Spinal cord (tissue), 10 donors: ENCODE measurements around the gene PEX19. TPM values are rescaled to one million over a fixed set of nuclear protein-coding genes. Genes with fewer than 3 reads are reported as not detected.
A peak's percentile ranks its signal among the peaks of the same experiment; 100 is the strongest.

Source experiments
- DNase-seq, 6 donors: peaks; one replicate each; pipeline versions ENCODE4 v3.0.0 to v3.0.0-alpha.2; 2013 to 2015; ENCODE audit warnings: low spot score in 6 of 6, low read depth in 4 of 6
- H3K27ac ChIP-seq: one replicate; pipeline ENCODE4 v1.5.1; 2013; ENCODE audit warnings: low read depth, low read length, control low read depth
- H3K27me3 ChIP-seq: one replicate; pipeline ENCODE4 v1.6.1; 2013; ENCODE audit warnings: low read length; ENCODE audit not compliant: control insufficient read depth, insufficient read depth
- H3K36me3 ChIP-seq: one replicate; pipeline ENCODE4 v1.6.1; 2013; ENCODE audit warnings: low read length; ENCODE audit not compliant: control insufficient read depth, insufficient read depth
- H3K4me1 ChIP-seq: one replicate; pipeline ENCODE4 v1.6.1; 2013; ENCODE audit warnings: low read length; ENCODE audit not compliant: control insufficient read depth, insufficient read depth
- H3K4me3 ChIP-seq: one replicate; pipeline ENCODE4 v1.5.1; 2013; ENCODE audit warnings: low read depth, low read length, control low read depth
- H3K9me3 ChIP-seq: one replicate; pipeline ENCODE4 v1.6.1; 2013; ENCODE audit warnings: low read length; ENCODE audit not compliant: control insufficient read depth, insufficient read depth
- WGBS: methylation state at CpG from one replicate; pipeline ENCODE4 v1.1.5; 2013; ENCODE audit warnings: missing lambda C conversion rate; ENCODE audit not compliant: insufficient coverage; 5-methylcytosine and 5-hydroxymethylcytosine counted together
- polyA plus RNA-seq, 2 donors: library from polyadenylated mRNA; unstranded; fragments of 120-200 nt; gene quantifications; one replicate each; pipeline ENCODE4 v1.2.1, GENCODE V29; 2013; ENCODE audit not compliant: insufficient read length in 2 of 2
- total RNA-seq, 2 donors: library from RNA; depleted of rRNA in 1 of 2; stranded (reverse); fragments of 120-200 nt in 1 of 2; fragments of >200 nt in 1 of 2; gene quantifications; one replicate each; pipeline versions ENCODE4 v1.2.3 to v1.2.4, GENCODE V29; 2013 to 2014
- donor health status: healthy.

The PEX19 gene
- total and polyA plus RNA-seq, 4 donors: 54.6 to 67.5 (median 65.2) TPM

- Histone ChIP-seq H3K4me1 (peaks cover 11% of the 10 kb centered on the region), H3K36me3 (peaks cover 3% of the 10 kb centered on the region), H3K9me3 (no peaks in the 10 kb centered on the region), H3K4me3 (peak overlapping the region; percentile 97), H3K27me3 (no peaks in the 10 kb centered on the region), H3K27ac (peak overlapping the region; percentile 93)
- 0% methylated on average over 2 of the region's 8 CpGs for WGBS
- peak in 3 of 6 donors; percentile 24 to 62 (median 58) for DNase-seq
Measured at GRCh38 chr1:160261556-160261892, 23.4 kb downstream of the PEX19 start.

GRCh38 chr1:160260406-160261382 is 24.2 kb downstream of the PEX19 start:
- no peaks in the 10 kb centered on the region for H3K27me3 ChIP-seq
- peak in 3 of 6 donors; percentile 26 to 67 (median 40) for DNase-seq
- H3K4me3 ChIP-seq: peak overlapping the region; percentile 97
- H3K9me3 ChIP-seq: no peaks in the 10 kb centered on the region
- H3K27ac ChIP-seq: peak overlapping the region; percentile 93
- peaks cover 11% of the 10 kb centered on the region for H3K4me1 ChIP-seq
- peaks cover 3% of the 10 kb centered on the region for H3K36me3 ChIP-seq
- no CpG with 5 or more reads among the region's 6 CpGs for WGBS

GRCh38 chr1:160258177-160258798 is 26.6 kb downstream of the PEX19 start:
- no peak for DNase-seq
- no CpG with 5 or more reads among the region's 7 CpGs for WGBS
- no peak overlapping the region for H3K4me3 ChIP-seq
- peaks cover 11% of the 10 kb centered on the region for H3K4me1 ChIP-seq
- H3K27me3 ChIP-seq: no peaks in the 10 kb centered on the region
- no peak overlapping the region for H3K27ac ChIP-seq
- peaks cover 3% of the 10 kb centered on the region for H3K36me3 ChIP-seq
- H3K9me3 ChIP-seq: no peaks in the 10 kb centered on the region

- H3K36me3 ChIP-seq: peaks cover 3% of the 10 kb centered on the region
- H3K27me3 ChIP-seq: no peaks in the 10 kb centered on the region
- no peak overlapping the region for H3K4me3 ChIP-seq
- no peaks in the 10 kb centered on the region for H3K9me3 ChIP-seq
- 75% methylated on average over 4 of the region's 6 CpGs for WGBS
- H3K4me1 ChIP-seq: peaks cover 6% of the 10 kb centered on the region
- H3K27ac ChIP-seq: no peak overlapping the region
- no peak for DNase-seq
Measured at GRCh38 chr1:160257411-160258015, 27.4 kb downstream of the PEX19 start.

- WGBS: no CpG with 5 or more reads among the region's 3 CpGs
- H3K36me3 ChIP-seq: no peaks in the 10 kb centered on the region
- H3K4me1 ChIP-seq: peaks cover 6% of the 10 kb centered on the region
- no peak overlapping the region for H3K27ac ChIP-seq
- H3K4me3 ChIP-seq: no peak overlapping the region
- H3K9me3 ChIP-seq: no peaks in the 10 kb centered on the region
- DNase-seq: peak in 1 of 6 donors; percentile 9
- no peaks in the 10 kb centered on the region for H3K27me3 ChIP-seq
Measured at GRCh38 chr1:160256396-160257046, 28.4 kb downstream of the PEX19 start.

GRCh38 chr1:160255781-160256300 is 29.1 kb downstream of the PEX19 start:
- Histone ChIP-seq H3K27ac (no peak overlapping the region), H3K9me3 (no peaks in the 10 kb centered on the region), H3K4me3 (no peak overlapping the region), H3K27me3 (no peaks in the 10 kb centered on the region), H3K36me3 (no peaks in the 10 kb centered on the region), H3K4me1 (peaks cover 6% of the 10 kb centered on the region)
- DNase-seq: no peak
- WGBS: 63% methylated on average over 1 of the region's 4 CpGs

- H3K27me3 ChIP-seq: no peaks in the 10 kb centered on the region
- WGBS: 63% methylated on average over 2 of the region's 5 CpGs
- H3K27ac ChIP-seq: no peak overlapping the region
- peak; percentile 36 to 95 (median 70) for DNase-seq
- no peaks in the 10 kb centered on the region for H3K4me1 ChIP-seq
- H3K9me3 ChIP-seq: no peaks in the 10 kb centered on the region
- no peaks in the 10 kb centered on the region for H3K36me3 ChIP-seq
- H3K4me3 ChIP-seq: no peak overlapping the region
Measured at GRCh38 chr1:160251687-160252526, 33.0 kb downstream of the PEX19 start.

GRCh38 chr1:160251011-160251410 is 33.9 kb downstream of the PEX19 start:
- Histone ChIP-seq H3K4me3 (no peak overlapping the region), H3K36me3 (no peaks in the 10 kb centered on the region), H3K27me3 (no peaks in the 10 kb centered on the region), H3K4me1 (no peaks in the 10 kb centered on the region), H3K27ac (no peak overlapping the region), H3K9me3 (no peaks in the 10 kb centered on the region)
- peak in 2 of 6 donors; percentile 4 to 12 for DNase-seq
